ENCODE measurements around the gene CRYM. TPM values are rescaled to one million over a fixed set of nuclear protein-coding genes. Genes with fewer than 3 reads are reported as not detected.
"Not testable (repeated sequence)": the region's sequence is repeated elsewhere in the genome, so short reads cannot be mapped to it uniquely, and the experiment has no call there.

Gene CRYM
- 2.0 and 2.8 TPM in 2 replicates for total RNA-seq (ENCODE audit: low replicate concordance)

GRCh38 chr16:21277927-21278706 lies at the start of gene CRYM:
TSS of gene CRYM (minus strand) at chr16:21278290. CDS start at chr16:21278251, 39 bp downstream.
- TF ChIP-seq CTCF (IDR thresholded peaks at IDR 0.05; ENCODE audit: insufficient read depth, low read length): peak; percentile 89
- H3K4me3 ChIP-seq (ENCODE audit: low read depth, low read length): peak within 1 kb of the TSS; percentile 66
- DNase-seq (ENCODE audit: low read depth): peak; percentile 32

GRCh38 chr16:21327046-21327445 lies 49.0 kb upstream of the CRYM start:
- DNase-seq (ENCODE audit: low read depth): no peak
- no peak overlapping the region for H3K4me3 ChIP-seq (ENCODE audit: low read depth, low read length)
- no peak for TF ChIP-seq CTCF (IDR thresholded peaks at IDR 0.05; ENCODE audit: insufficient read depth, low read length)

GRCh38 chr16:21326459-21326858 lies 48.4 kb upstream of the CRYM start:
- TF ChIP-seq CTCF (IDR thresholded peaks at IDR 0.05; ENCODE audit: insufficient read depth, low read length): no peak
- DNase-seq (ENCODE audit: low read depth): no peak
- no peak overlapping the region for H3K4me3 ChIP-seq (ENCODE audit: low read depth, low read length)

- no peak overlapping the region for H3K4me3 ChIP-seq (ENCODE audit: low read depth, low read length)
- no peak for TF ChIP-seq CTCF (IDR thresholded peaks at IDR 0.05; ENCODE audit: insufficient read depth, low read length)
- no peak for DNase-seq (ENCODE audit: low read depth)
Measured at GRCh38 chr16:21324267-21324666, 46.2 kb upstream of the CRYM start.

- not testable (repeated sequence) for DNase-seq (ENCODE audit: low read depth); H3K4me3 ChIP-seq (ENCODE audit: low read depth, low read length)
Measured at GRCh38 chr16:21322251-21322650, 44.2 kb upstream of the CRYM start.

- TF ChIP-seq CTCF (IDR thresholded peaks at IDR 0.05; ENCODE audit: insufficient read depth, low read length): no peak
- H3K4me3 ChIP-seq (ENCODE audit: low read depth, low read length): no peak overlapping the region
- DNase-seq (ENCODE audit: low read depth): no peak
Measured at GRCh38 chr16:21321736-21322135, 43.6 kb upstream of the CRYM start.

- no peak for TF ChIP-seq CTCF (IDR thresholded peaks at IDR 0.05; ENCODE audit: insufficient read depth, low read length)
- DNase-seq (ENCODE audit: low read depth): no peak
- no peak overlapping the region for H3K4me3 ChIP-seq (ENCODE audit: low read depth, low read length)
Measured at GRCh38 chr16:21314339-21314738, 36.2 kb upstream of the CRYM start.

- not testable (repeated sequence) for H3K4me3 ChIP-seq (ENCODE audit: low read depth, low read length); DNase-seq (ENCODE audit: low read depth)
Measured at GRCh38 chr16:21312863-21313372, 34.8 kb upstream of the CRYM start.

- H3K4me3 ChIP-seq (ENCODE audit: low read depth, low read length); DNase-seq (ENCODE audit: low read depth): not testable (repeated sequence)
Measured at GRCh38 chr16:21312046-21312445, 34.0 kb upstream of the CRYM start.

GRCh38 chr16:21306712-21307111 lies 28.6 kb upstream of the CRYM start:
- not testable (repeated sequence) for DNase-seq (ENCODE audit: low read depth); H3K4me3 ChIP-seq (ENCODE audit: low read depth, low read length)
